Endothelial cell of umbilical vein (primary cell): ENCODE results near the gene ERBB3.
"Not testable (repeated sequence)": the region's sequence is repeated elsewhere in the genome, so short reads cannot be mapped to it uniquely, and the experiment has no call there.

ENCODE experiments used
- POLR2A ChIP-seq: IDR thresholded peaks from 2 replicates; pipeline ENCODE4 v1.6.1; 2012; ENCODE audit warnings: low read depth, mild to moderate bottlenecking, control low read depth, low read length
- TF ChIP-seq, protein P1 (sequence below): IDR thresholded peaks from 2 replicates; pipeline ENCODE4 v1.6.1; 2011; ENCODE audit not compliant: insufficient read depth, insufficient read length

DNA sequence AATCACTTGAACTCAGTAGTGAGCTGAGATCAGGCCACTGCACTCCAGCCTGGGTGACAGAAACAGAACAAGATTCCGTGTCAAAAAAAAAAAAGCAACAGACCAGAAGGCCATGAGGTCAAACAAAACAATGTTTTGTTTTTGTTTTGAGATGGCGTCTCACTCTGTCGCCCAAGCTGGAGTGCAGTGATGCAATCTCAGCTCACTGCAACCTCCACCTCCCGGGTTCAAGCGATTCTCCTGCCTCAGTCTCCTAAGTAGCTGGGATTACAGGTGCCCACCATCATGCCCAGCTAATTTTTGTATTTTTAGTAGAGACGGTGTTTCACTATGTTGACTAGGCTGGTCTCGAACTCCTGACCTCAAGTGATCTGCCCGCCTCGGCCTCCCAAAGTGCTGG is 2.0 kb upstream of the ERBB3 start:
- TF ChIP-seq, protein P1, sequence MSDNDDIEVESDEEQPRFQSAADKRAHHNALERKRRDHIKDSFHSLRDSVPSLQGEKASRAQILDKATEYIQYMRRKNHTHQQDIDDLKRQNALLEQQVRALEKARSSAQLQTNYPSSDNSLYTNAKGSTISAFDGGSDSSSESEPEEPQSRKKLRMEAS: not testable (repeated sequence)
- TF ChIP-seq POLR2A: not testable (repeated sequence)
